Skeletal muscle cell (primary cell): ENCODE measurements around the gene RAC3.

ENCODE experiments used
- DNase-seq: peaks from one replicate; pipeline ENCODE4 v3.0.0-alpha.2; 2010; ENCODE audit warnings: low read depth
- H3K4me3 ChIP-seq: 2 replicates; pipeline ENCODE4 v1.5.1; 2011; ENCODE audit warnings: low read depth, mild to moderate bottlenecking, control low read depth, low read length, moderate library complexity

RAC3 gene

GRCh38 chr17:82061047-82061925, 29.8 kb downstream of the RAC3 start:
- no peak for DNase-seq
- no peak overlapping the region for H3K4me3 ChIP-seq

GRCh38 chr17:82062076-82062983, 30.9 kb downstream of the RAC3 start:
- no peak for DNase-seq
- H3K4me3 ChIP-seq, result no peak overlapping the region

DNA sequence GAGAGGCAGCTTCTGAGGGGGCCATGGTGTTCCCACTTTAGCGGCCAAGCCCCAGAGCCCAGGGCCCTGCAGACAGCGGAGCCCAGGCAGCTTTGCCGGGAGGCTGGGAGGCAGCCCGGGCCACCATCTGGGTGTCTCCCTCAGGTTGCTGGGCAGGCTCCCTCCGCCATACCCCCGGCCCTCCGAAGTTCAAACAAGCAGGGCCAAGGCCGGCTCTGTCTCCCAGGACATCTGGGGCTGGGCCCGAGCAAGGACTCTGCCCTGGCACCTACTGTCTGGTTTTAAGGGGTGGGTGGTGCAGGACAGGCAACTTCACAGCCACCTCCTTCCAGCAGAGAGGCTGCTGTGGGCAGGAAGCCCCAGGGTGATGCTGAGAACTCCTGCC, 31.5 kb downstream of the RAC3 start:
- H3K4me3 ChIP-seq, result no peak overlapping the region
- DNase-seq, result no peak

- no peak overlapping the region for H3K4me3 ChIP-seq
- DNase-seq, result no peak
Observed at GRCh38 chr17:82063424-82064415, 32.2 kb downstream of the RAC3 start.

DNA sequence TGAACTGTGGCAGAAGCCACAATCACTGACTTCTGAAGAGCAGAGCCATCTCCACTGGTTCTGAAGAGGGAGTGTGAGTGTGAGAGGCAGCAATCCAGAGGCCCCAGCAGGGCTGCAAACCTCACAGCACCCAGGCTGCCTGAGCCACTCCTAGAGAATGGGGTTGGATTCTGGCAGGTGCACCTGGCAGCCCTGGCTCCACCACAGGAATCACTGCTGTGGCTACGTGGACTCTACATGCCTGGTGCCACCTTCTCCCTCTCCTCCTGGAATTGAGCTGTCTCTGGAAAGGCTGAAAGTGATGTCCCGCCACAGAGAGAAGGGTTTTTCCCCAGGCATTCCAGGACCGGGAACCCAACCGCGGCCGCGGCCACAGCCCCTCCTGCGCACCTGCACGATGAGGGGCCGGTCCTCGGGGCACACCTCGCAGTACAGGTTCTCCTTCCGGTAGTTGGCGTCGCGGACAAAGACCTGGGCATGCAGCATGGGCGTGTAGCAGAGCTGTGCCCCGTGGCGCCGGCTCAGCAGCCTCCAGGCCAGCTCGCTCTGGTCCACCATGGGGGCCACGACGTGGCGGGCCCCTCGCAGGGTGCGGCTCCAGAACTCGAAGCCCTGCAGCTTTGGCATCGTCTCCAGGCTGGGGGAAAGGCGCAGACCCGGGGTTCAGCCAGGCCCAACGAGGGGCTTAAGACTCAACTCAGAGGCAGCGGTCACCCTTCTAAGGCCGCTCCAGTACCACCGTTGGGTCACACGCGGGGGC, 33.1 kb downstream of the RAC3 start:
- no peak for DNase-seq
- peak overlapping the region; percentile 86 for H3K4me3 ChIP-seq

- no peak for DNase-seq
- H3K4me3 ChIP-seq, result peak overlapping the region; percentile 86
Observed at GRCh38 chr17:82065193-82065637, 33.7 kb downstream of the RAC3 start.

GRCh38 chr17:82065638-82066303, 34.3 kb downstream of the RAC3 start, which contains the start of gene DUS1L:
DUS1L (minus strand) TSS chr17:82065804; CDS start chr17:82065059, 745 bp downstream.
- peak within 1 kb of the TSS; percentile 86 for H3K4me3 ChIP-seq
- DNase-seq, result no peak

DNA sequence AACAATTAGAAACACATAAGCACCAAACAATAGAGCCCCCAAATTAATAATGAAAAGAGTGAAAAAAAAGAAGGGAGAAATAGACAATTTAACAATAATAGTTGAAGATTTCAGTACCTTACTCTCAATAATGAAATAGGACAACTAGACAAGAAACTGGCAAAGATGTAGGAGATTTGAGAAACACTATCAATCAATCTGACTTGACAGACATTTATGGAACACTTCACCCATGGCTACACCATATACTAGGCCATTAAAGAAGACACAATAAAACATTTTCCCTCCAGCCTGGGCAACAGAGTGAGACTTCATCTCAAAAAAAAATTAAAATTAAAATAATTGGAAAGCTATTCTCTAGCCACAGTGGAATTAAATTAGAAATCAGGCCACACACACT, 39.1 kb downstream of the RAC3 start:
- no peak overlapping the region for H3K4me3 ChIP-seq
- no peak for DNase-seq

DNA sequence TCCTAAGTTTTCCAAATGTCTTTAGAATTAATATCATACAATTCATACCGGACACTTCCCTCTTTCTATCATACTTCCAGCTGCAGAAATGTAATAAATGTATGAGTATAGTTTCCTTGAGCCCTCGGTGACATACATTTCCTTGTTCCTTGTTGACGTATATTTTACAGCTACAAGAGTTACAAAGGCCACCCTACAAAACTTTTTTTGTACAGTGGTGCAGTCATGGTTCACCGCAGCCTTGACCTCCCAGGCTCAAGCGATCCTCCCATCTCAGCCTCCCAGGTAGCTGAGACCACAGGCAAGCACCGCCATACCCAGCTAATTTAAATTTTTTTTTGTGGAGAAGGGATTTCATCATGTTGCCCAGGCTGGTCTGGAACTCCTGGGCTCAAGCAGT, 41.3 kb downstream of the RAC3 start:
- H3K4me3 ChIP-seq, result no peak overlapping the region
- DNase-seq, result no peak

DNA sequence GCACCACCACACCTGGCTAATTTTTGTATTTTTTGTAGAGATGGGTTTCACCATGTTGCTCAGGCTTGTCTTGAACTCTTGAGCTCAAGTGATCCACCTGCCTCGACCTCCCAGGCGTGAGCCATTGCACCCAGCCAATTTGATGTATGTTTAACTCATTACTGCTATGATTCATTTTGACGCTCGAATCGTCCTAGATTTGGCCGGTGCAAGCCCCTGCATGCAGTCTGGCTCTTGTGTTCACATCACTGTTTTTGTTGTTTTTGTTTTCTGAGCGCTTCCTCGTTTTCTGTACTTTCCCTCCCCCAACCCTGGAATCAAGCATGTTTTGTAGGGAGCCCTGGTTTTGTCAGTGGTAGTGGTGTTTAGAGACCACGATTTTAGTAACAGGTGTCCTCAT, 42.0 kb downstream of the RAC3 start:
- H3K4me3 ChIP-seq, result no peak overlapping the region
- DNase-seq, result no peak

GRCh38 chr17:82076018-82076784, 44.7 kb downstream of the RAC3 start:
- no peak for DNase-seq
- H3K4me3 ChIP-seq, result no peak overlapping the region

GRCh38 chr17:82076785-82077591, 45.5 kb downstream of the RAC3 start:
- no peak for DNase-seq
- no peak overlapping the region for H3K4me3 ChIP-seq

DNA sequence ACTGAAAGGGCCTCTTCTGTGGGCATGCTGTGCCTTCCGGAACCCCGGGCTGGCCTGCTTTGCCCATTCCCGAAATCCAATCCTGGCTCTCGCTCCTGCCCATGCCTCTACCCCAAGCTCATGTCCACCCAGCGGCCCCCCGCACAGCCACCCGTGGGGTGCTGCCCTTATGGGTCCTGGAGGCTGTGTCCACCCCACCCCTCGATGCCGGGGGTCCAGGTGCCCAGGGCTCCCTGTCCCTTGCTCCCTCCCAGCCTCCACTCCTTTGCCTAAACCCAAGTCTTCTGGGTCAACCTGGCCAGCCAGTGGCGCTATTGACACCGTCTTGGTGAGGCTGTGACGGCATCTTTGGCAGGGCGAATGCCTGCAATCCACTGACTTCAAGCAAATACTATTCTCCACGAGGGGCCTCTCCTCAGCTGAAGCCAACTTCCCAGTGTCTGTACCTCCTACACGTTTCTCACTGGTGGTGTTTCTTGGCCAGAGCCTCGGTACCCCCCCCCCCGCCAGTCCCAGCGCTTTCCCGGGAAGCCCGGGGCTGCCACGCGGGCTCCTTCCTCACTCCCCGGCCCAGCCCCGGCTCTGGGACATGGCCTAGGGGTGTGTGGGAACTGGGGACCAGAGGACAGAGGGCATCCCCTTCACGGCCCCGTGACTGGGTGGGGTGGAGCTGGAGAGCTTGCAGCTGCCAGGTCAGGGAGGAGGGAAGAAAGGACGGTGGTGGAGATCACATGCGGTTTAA, 46.3 kb downstream of the RAC3 start:
- no peak overlapping the region for H3K4me3 ChIP-seq
- DNase-seq, result peak; percentile 31

DNA sequence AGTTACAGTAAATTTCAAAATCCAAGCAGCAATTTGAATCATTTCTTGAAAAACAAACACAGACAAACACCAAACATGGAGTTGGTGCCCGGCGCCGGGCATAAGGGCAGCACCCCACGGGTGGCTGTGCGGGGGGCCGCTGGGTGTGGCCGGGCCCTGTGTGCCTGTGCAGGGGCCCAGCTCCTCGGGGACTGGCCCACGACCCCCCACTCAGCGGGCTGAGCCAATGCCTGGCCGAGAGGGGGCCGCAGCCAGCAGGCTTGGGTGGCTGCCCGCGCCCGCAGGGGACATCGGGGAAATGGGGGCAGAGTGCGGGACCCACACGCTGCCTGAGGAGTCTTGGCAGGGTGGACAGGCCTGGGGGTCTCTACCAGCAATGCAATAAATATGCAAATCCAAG, 47.0 kb downstream of the RAC3 start:
- H3K4me3 ChIP-seq, result no peak overlapping the region
- DNase-seq, result no peak

GRCh38 chr17:82079001-82079677, 47.7 kb downstream of the RAC3 start:
- no peak overlapping the region for H3K4me3 ChIP-seq

More at GRCh38 chr17:82079001-82079677, 47.7 kb downstream of the RAC3 start:
- no peak for DNase-seq
